IPS DF 19.7 (cell line): ENCODE measurements around the gene NFKBIB.
"Not testable (repeated sequence)": the region's sequence is repeated elsewhere in the genome, so short reads cannot be mapped to it uniquely, and the experiment has no call there.

Source experiments
- DNase-seq: peaks from one replicate; pipeline ENCODE4 v3.0.0-alpha.2; 2013; ENCODE audit warnings: low read depth, low spot score

The NFKBIB gene

DNA sequence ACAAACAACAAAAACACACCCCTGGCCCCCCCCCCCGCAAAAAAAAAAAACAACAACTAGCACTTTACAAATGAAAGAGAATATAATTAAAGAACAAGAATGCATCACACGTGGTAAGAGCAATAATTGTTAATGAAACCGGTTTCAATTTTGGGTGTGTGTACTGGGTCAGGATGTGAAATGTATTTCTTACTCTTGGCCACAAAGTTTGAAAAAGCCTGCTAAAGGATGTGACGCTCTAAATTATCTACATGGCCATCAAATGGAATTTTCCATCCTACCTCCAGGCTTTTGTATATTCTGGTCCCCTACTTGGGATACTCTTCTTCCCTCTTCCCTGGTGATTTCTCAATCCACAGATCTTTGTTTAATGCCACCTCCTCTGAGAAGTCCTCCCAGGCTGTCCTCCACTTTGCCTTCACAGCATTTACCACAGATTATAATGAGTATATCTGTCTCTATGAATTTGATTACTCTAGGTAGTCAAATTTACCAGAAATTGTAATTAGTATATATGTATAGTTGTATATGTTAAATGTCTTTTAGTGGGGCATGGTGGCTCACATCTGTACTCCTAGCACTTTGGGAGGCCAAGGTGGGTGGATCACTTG lies 28.7 kb downstream of the NFKBIB start:
- no peak for DNase-seq

DNA sequence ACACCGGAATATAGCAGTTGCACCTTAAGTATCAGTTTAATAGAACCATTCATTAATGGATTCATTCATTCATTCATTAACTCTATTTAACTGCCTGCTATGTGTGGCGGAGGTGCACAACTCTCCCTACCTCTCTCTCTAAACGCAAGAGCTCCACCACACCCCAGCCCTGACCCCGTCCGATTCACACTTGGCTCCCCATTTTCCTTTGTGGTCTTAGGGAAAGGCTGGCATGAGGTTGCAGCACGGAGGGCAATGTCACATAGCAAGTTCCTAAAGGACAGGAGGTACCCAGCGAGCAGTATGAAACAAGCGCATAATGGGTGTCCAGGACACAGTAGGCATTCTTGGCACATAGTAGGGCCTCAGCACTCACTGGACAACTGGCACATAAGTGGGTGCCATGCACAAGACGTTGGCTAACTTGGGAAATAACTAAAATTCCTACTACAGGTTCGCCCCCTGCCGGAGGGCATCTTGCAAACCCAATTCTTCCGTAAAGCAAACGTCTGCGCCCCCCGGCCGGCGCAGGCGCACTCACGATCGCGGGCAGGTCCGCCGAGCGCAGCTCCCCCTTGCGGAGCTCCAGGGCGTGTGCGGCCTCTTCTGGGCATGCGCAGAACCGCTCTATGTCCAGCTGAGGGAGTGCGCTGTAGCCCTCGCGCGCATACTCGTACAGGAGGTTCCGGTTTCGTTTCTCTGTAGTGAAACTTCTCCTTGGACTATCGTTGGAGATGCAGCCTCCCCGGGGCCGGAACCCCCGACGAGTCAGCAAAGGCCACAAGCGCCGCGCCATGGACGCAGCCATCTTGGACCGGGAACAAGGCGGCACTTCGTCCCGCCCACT lies 30.4 kb downstream of the NFKBIB start, which contains the start of gene SARS2:
SARS2 (minus strand) TSS at position 835 of the 847 bp plus-strand sequence; CDS start at position 808, 27 bp downstream.
- DNase-seq, result peak; percentile 78

DNA sequence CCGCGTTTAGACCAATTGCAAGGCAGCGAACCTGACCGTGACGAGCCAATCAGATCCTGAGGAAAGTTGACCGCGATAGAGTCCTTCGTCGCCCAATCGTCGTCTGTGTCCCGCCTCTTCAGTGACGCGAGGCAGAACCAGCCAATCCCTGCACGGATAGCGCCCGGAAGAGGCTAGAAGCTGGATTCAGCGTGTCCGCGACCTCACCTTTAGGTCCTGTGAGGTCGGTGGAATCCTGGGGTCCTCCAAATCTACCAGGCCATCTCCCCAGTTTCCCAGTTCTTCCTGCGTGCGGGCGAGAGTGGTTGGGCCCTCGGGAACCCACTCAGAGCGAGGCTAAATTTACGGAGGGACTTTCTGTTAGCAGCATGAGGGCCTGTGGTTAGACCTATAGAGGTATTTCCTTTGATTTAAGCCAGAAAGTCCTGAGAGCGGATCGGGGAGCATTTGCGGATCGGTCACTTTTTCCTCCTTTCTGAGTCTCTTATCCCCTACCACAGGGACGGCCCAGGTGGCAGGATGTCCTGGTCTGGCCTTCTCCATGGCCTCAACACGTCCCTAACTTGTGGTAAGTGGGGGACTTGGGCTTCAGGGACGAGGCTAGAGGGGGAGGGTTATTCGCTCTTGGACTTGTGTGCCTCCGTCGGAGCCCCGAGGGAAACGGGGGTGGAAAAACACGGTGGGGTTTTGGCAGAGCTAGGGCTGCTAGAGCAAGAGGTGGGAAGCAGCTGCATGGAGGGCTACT lies 31.2 kb downstream of the NFKBIB start, which contains the start of gene MRPS12:
MRPS12 (plus strand) TSS at position 169 of the 745 bp plus-strand sequence; CDS start at position 520, 351 bp downstream.
- peak; percentile 97 for DNase-seq

DNA sequence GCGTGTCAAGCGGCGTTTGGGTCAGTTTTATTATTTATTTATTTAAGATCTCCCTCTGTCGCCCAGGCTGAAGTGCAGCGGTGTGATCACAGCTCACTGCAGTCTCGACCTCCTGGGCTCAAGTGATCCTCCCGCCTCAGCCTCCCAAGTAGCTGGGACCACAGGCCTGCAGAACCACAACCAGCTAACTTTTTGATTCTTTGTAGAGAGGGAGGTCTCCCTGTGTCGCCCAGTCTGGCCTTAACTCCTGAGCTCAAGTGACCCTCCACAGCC lies 31.7 kb downstream of the NFKBIB start:
- DNase-seq, result no peak

DNA sequence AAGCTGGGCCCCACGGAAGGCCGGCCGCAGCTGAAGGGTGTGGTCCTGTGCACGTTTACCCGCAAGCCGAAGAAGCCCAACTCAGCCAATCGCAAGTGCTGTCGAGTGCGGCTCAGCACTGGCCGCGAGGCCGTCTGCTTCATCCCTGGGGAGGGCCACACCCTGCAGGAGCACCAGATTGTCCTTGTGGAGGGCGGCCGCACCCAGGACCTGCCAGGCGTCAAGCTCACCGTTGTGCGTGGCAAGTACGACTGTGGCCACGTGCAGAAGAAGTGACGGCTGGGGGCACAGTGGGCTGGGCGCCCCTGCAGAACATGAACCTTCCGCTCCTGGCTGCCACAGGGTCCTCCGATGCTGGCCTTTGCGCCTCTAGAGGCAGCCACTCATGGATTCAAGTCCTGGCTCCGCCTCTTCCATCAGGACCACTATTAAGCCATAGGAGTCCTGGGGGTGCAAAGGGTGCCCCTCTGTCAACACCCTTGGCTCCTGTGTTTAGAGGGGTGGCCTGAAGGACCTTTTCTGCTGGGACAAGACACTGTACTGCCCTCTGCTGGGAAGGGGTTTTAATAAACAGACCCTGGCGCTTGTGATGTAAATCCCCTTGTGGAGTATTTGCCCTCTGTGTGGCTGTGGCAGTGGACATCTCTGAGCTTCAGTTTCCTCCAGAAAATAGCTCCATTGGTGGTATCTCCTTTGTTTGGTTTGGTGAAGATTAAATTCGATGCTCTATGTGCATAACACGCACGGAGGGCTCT lies 32.8 kb downstream of the NFKBIB start:
- no peak for DNase-seq

DNA sequence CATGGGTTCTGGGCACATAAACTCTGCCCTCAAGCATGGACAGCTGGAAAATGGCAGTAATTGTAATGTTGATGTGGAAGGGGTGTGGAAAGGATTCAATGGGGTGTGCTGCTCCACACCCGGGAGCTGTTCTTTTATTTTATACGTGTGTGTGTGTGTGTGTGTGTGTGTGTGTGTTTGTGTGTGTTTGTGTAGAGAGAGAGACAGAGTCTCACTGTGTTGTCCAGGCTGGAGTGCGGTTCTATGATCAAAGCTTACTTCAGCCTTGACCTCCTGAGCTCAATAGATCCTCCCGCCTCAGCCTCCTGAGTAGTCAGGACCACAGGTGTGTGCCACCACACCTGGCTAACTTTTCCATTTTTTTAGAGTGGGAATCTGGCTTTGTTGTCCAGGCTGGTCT lies 33.8 kb downstream of the NFKBIB start:
- no peak for DNase-seq

DNA sequence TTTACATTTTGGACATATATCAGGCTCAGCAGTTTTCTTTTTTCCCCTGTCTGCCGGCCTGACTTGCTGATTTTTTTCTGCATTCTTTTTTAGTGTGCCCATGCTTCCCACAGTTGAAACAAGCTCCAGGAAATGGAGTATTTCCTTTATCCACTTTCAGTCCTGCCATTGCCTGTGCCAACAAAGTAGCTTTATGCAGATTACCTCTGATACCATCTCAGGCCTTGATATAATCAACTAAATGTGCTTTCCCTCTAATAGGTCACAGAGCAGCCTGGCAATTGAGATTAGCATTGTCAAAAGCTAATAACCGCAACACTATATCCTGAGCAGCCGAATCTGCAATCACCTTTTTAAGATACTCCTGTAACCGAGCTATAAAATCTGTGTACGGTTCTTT lies 40.2 kb downstream of the NFKBIB start:
- DNase-seq, result no peak

DNA sequence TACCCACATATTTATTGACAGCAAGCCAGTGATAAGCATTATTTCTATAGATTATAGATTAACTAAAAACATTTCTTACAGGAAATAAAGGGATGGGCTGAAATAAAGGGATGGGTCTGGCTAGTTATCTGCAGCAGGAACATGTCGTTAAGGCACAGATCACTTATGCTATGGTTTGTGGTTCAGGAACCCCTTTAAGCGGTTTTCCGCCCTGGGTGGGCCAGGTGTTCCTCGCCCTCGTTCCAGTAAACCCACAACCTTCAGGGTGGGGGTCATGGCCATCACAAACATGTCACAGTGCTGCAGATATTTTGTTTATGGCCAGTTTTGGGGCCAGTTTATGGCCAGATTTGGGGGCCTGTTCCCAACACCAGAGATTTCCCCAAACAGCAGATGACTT lies 41.7 kb downstream of the NFKBIB start:
- not testable (repeated sequence) for DNase-seq

DNA sequence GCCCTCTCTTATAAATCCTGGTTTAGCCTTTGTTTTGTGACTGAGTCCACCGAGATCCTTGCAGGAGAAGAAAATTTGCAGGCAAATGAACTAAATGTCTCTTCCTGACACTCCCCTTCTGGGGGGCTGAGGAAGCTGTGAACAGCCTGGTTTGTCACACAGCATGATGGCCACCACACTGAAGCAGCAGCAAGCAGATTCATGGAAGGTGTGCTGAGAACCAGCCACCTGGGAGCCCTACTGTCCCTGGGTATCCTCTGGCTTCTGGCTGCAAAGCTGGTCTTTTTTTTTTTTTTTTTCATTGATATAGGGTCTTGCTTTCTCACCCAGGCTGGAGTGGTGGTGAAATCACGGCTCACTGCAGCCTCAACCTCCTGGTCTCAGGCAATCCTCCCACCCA lies 42.2 kb downstream of the NFKBIB start:
- DNase-seq, result no peak

DNA sequence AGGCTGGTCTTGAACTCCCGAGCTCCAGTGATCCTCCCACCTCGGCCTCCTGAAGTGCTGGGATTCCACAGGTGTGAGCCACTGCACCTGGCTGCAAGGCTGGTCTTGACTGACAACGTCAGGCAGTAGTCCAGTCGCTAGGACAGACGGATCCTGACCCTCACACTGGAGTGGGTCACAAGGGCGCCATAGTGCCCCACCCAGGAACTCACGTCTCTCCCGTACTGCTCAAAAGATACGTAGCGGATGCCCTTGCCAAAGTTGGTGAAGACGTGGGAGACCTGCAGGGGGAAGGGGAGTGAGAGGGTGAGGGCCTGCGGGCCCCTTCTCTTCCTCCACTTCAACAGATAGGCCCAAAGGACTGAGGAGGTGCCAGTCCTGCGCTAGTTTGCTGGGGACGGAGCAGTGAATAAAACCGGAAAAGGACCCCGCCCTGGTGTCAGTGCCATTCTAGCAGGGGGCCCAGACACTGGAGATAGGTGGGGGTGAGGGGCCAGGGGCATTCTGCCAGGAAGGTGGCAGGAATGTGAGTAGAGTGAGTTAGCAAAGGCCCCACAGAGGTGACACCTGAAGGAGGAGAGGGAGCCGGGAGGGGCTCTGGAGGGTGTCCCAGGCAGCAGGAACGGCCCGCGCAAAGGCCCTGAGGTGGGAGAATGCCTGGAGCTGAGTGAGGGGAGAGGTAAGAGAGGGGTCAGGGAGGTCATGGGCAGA lies 42.9 kb downstream of the NFKBIB start:
- DNase-seq, result no peak

DNA sequence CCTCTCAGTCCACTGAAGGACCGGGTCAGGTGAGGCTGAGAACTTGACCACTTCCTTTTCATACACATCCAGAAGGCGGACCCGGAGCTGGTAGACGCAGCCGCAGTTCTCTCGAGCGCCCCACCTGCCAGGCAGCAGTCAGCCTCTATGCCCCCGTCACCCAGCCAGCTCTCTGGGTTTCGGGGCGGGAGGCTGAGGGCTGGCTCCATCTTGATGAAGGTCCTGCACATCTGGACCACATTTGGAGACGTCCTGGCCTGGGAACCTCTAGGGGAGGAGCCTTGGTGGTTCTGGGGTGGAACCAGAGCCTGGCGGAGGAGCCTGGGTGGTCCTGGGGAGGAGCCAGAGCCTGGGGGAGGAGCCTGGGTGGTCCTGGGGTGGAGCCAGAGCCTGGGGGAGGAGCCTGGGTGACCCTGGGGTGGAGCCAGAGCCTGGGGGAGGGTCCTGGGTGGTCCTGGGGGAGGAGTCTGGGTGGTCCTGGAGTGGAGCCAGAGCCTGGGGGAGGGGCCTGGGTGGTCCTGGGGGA lies 45.3 kb downstream of the NFKBIB start:
- DNase-seq, result no peak

DNA sequence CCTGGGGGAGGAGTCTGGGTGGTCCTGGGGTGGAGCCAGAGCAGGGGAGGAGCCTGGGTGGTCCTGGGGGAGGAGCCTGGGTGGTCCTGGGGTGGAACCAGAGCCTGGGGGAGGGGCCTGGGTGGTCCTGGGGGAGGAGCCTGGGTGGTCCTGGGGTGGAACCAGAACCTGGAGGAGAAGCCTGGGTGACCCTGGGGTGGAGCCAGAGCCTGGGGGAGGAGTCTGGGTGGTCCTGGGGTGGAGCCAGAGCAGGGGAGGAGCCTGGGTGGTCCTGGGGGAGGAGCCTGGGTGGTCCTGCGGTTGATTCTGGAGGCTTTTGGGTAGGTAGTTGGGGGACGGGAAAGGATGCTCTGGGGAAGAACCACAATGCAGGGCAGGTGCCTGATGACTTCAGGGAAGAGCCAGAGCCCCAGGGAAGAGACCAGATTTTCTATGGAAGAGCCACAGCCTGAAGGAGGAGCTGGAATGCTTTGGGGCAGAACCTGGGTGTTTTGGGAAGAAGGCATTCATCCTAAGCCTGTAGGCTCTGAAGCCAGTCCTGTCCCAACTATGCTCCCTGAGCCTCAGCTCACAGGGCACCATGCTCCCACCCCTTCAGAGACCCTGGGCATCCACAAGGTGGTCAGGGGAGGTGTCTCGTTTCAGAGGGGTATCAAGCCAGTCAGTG lies 45.9 kb downstream of the NFKBIB start:
- no peak for DNase-seq

DNA sequence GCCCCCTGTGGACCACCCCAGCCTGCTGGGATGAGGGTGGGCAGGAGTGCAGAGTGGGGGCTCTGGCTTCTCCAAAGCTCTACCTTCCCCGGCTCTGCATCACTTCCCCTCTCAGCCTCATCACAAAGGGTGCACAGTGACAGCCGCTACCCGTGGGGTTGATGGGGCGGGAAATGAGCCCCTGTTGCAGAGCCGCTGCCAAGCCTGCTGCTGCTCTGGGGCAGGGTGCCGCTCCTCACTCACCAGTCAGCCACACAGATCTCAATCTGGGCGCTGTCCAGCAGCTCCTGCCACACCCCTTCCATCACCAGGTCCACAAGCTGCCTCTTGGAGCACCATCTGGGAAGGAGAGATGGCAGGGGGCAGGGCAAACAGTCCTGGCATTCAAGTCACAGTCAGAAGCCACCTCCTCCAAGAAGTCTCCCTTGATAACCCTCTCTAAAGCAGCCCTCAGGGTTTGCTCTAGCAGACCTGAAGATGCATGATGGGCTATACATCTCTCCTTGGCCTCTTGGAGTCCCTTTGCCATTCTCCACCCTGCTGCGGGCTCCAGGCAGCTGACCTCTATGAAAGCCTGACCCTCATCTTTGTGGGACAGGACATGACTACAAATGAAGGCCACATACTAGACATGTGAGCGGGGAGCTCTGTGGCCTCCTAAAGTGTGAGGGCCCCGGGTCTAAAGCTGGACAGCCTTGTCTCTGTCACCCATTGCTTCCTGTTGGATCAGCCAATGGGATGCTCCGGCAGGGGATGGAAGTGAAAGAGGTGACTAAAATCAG lies 46.7 kb downstream of the NFKBIB start:
- DNase-seq, result no peak

DNA sequence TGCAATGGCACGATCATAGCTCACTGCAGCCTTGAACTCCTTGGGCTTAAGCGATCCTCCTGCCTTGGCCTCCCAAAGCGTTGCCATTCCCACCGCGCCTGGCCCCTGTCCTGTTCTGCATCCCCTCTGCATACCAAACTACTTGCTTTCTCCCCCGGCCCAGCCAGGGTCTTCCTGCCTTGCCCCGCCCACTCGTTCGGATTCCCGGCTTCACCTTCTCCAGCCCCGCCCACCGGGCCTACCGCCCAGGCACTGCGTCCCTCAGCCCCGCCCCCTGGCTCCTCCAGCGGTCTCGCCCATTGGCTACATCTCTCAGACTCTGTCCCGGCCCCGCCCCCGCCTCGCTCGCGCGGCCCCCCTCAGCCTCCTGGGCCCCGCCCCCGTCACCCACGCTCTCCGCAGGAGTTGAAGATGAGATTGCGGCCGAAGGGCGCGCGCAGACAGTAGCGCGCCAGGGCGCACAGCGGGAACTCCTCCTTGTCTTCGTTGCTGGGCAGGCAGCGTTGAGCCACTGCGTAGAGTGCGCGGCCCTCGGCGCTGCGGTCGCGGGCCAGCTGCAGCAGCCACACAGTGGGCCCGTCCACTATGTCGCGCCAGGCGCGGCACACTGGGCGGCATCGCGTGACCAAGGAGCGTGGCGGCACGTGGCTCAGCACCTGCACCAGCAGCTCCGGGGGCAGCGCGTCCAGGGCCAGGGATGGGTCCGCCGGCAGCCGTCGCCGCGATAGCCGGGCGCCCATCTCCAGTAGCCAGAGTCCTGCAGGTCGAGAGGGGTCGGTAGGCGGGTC lies 50.0 kb downstream of the NFKBIB start:
- DNase-seq, result peak; percentile 81

DNA sequence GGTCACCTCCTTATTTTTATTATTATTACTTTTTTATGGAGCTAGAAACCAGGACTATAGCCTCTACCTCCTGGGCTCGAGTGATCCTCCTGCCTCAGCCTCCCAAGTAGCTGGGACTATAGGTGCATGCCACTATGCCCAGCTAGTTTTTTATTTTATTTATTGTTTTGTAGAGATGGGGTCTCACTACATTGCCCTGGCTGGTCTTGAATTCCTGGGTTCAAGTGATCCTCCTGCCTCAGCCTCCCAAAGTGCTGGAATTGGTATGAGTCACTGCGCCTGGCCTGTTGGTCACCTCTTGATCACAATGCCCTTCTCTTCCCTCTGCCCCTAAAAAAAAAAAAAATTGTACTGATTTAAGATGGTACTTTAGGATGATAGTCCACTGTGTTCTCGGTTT lies 51.4 kb downstream of the NFKBIB start:
- no peak for DNase-seq

DNA sequence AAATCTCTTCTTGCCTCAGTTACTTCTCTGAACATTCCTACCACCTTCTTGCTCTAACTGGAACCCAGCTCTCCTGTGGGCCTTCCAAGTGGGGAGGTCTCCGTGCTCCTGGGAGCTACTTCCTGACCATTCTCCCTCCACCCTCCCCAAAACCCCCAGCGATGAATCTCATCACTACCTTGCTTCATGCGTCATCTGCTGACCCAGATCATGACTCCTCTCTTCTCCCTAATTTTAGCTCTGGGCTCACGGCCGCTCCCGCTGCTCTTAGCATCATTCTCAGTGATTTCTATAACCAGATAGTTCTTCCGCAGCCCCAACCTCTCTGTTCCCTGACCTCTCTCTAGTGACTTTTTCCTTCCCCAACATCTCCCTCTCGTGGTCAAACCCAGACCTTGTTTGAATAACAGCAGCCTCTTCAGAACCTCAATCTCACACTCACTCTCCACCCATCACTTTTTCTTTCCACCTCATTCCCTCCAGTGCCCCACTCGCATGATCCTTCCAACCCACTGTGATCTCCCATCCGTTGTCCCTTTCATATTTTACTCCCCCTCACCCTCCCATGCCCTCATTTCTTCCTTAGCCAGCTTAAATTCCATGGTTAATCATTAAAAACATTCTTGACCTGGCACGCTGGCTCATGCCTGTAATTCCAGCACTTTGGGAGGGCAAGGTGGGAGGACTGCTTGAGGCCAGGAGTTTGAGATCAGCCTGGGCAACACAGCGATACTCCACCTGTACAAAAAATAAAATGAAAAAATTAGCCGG lies 52.8 kb downstream of the NFKBIB start:
- DNase-seq, result no peak

DNA sequence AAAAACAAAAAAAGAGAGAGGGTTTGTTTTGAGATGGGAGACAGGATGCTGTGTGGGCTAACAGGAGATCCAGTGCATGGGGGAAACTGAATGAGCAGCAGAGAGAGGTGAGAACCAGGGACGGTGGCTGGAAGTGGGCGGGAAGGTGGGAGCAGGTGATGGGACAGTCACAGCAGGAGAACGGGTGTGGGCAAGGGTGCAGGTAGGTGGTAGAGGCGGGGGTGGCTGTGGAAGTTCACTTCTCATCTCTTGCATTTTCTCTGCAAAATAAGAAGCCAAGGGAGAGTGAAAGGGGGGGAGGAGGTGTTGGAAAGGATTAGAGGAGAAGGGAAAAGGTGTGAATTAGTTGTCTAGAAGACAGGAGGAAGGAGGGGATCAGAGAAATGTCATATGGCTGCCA lies 53.9 kb downstream of the NFKBIB start:
- DNase-seq, result no peak

DNA sequence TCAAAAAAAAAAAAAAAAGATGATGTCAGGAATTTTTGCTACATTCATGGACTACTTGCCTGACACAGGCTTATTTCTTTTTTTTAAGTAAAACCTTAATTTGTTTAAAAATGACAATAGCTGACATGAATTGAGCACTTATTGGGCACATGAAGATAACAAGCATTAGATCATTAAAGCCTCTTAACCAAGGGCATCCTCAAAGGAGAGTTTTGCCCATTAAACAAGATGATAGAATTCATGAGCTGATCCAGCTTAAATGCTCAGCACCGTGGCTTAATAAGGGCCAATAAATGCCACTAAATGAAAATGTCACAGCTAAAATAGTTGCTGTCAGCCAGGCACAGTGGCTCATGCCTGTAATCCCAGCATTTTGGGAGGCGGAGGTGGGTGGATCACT lies 56.5 kb downstream of the NFKBIB start:
- DNase-seq, result no peak
